Activated effector memory CD4-positive, alpha-beta T cell treated with anti-CD3 and anti-CD28 coated beads, Interleukin-2, amount 50 U/mL, for 16 hours (primary cell): ENCODE results near the gene SRGN.
"Not testable (repeated sequence)": the region's sequence is repeated elsewhere in the genome, so short reads cannot be mapped to it uniquely, and the experiment has no call there.

Experiments used
- DNase-seq: peaks from one replicate; pipeline ENCODE4 v3.0.0-alpha.2; 2020

Gene SRGN

DNA sequence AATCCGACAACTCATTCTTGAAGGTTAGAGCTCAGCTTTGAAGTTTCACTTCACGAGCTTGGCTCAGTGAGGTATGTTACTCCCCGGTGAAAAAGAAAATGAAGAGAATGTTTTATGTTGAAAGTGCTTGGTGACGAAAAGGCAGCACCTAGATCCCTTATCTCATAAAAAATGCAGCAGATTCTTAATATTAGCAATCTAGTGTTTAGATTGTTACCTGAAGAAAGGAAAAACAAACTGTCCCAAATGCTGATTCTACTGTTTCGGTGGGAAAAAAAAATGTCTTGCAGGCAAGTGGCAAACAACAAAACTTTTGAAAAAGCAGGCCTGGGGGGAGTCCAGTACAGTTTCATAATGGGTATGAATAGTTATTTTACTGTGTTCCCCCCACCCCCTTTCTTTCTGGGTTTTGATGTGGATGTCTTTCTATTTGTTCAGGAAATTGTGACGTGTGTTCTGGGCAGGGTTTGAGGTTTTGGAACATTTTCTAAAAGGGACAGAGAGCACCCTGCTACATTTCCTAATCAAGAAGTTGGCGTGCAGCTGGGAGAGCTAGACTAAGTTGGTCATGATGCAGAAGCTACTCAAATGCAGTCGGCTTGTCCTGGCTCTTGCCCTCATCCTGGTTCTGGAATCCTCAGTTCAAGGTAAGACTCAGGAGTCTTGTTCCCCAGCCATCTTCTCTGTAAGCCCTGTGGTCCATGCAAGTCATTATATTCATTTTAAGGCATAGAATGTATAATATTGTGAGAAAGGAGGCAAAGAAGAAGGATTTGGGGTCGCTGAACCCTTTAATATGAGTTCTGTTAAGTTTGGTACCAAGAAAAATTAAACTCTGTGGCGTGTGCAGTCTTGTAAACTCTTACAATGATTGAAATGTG is at the start of gene SRGN:
Gene SRGN, plus strand, starts transcription at position 514 of the 881 bp plus-strand sequence. Its CDS starts 55 bp downstream, at position 569.
- DNase-seq: peak; percentile 88

DNA sequence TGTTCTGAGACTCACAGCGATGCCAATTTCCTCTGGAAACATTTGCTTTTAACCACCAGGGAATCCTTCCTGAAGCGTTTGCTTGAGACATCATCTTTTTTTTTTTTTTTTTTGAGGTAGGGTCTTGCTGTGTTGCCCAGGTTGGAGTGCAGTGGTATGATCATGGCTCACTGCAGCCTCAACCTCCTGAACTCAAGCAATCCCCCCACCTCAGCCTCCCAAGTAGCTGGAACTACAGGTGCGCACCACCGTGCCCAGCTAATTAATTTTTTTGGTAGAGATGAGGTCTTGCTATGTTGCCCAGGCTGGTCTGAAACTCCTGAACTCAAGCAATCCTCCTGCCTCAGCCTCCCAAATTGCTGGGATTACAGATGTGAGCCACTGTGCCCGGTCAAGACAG is 47.0 kb upstream of the SRGN start:
- not testable (repeated sequence) for DNase-seq

- DNase-seq: no peak
These were observed 45.5 kb upstream of the SRGN start for GRCh38 chr10:69042417-69042816.

DNA sequence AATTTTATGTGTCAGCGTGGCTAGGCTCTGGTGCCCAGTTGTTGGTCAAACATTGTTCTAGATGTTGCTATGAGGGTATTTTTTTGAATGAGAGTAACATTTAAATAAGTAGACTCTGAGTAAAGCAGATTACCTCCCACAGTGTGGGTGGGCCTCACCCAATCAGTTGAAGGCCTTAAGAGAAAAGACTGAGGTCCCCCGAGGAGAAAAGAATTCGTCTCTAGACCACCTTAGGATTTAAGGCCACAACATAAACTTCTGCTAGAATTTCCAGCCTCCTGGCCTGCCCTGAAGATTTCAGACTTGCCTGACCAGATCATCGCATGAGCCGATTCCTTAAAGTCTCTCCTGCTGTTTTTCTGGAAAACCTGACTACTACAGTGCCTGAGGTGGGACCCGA is 45.1 kb upstream of the SRGN start:
- DNase-seq: no peak

DNA sequence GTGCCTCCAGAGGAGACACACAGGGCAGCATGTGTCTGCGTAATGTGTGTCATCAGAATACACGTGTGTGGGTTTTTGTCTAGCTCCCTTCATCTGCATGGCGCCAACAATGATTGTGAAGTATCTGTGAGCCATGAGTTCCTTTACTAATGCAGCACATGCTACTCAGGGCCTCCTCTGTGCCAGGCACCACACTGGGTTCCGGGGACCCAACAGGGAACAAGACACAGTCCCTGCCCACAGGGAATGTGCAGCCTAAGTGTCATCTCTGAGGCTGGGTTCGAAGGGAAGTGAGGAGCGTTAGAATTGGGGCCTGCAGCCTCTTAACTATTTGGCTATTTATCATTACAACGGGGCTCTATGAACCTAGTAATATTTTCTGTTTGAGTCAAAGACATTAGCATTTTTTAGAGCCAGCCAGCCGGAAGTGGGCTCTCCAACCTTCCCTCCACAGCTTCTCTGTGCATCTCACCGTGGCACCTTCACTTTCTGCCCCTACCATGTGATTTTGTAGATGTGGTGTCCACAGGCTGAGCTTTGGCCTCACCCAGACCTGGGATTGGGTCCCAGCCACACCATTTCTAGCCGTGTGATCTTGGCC is 43.9 kb upstream of the SRGN start:
- peak; percentile 79 for DNase-seq

DNA sequence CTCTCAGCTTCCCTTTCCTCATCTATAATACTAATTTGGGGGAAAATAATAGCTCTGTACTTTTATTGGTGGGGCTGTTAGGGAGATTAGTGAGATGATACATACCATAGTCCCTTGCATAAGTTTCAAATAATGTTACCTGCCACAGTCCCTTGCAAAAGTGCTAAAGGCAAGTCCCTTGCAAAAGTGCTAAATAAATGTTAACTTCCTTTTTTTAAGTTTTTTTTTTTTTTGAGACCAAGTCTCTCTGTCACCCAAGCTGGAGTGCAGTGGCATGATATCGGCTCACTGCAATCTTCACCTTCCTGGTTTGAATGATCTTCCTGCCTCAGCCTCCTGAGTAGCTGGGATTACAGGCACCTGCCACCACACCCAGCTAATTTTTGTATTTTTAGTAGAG is 43.4 kb upstream of the SRGN start:
- DNase-seq: no peak

DNA sequence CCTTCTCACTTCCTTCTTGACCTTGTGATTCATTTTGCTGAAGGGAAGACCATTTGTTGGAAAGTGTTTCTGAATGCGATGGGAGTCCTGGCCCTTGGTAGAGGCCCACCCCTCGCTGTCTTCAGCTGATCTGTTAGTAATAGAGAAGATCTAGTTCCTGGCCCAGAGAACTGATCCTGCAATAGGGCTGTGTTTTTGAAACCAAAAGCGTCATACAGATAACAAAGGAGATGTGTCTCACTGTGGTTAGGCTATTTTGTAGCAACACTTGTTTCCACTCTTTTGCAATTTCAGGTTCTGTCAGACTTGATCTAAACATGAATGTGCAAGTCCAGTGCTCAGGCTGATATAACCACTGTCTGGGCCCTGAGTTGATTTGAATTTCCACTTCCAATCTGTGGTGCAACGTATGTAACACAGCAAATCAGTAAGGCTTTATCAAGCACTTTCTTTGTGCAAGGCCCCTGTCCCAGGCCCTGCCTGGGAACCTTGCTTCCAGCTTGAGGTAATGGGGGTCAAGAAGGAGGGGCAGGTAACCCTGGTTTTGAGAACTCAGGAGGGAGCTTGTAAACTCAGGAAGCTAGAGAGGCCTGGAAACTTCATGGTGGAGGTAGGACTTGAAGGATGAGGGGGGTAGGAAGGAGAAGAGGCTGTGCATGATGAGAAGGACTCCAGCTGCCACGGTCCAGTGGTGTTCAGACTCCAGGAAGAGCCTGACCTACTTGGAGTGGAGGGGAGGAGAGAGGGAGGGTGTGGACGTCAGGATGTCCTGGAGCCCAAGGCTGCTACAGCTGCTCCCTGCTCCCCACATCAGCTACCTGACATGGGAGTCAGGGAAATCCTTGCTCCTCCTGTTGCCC is 42.2 kb upstream of the SRGN start:
- peak; percentile 69 for DNase-seq

- no peak for DNase-seq
These were observed 40.6 kb upstream of the SRGN start for GRCh38 chr10:69047111-69047832.

- no peak for DNase-seq
These were observed 39.8 kb upstream of the SRGN start for GRCh38 chr10:69048103-69048502.

DNA sequence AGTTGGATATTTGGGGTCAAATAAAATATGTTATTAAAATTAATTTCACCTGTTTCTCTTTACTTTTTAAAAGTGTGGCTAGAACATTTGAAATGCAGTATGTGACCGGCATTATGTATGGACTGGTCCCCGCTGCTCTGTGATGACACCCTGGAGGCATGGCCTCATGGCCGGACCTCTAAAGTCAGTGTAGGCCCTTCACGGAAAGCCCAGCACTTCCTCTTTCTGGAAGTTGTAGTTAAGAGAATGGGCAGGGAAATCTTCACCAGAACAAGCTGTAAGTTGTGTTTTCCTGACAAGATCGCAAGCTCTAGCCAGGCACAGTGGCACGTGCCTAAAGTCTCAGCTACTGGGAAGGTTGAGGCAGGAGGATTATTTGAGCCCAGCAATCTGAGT is 38.3 kb upstream of the SRGN start:
- no peak for DNase-seq

GRCh38 chr10:69051303-69051702 is 36.6 kb upstream of the SRGN start:
- DNase-seq: no peak

DNA sequence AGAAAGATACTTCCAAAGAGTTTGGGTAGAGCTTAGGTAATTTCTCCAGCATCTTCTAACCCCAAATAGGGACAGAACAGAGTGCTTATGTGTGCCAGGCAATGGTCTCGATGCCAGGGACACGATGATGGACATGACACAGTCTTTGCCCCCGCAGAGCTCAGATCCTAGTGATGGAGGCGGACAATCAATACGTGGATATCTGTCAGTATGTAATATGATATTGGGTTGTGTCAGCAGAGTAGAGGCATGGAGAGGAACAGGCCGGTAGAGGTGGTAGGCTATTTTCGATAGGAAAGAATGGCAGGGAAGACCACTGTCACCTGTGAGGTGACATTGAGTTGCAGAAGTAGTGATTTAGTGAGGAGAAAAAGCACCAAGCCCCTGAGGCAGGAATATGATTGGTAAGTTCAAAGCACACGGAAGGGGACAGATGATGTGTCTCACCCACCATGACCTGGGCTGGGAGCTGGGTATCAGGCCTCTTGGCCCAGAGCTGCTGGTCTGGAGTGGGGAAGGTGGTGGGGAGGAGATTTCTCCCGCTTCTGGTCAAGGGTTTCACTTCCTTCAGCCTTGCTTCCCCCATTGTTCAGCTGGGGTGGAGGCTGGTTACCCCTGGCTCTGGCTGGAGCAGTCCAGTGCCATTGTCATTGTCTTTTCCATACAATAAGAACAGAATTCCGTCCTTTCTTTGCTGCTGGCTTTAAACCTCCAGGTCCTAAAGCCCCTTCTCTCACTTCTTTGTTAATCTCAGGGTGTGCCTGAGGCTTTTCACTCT is 36.0 kb upstream of the SRGN start:
- no peak for DNase-seq

GRCh38 chr10:69052736-69053135 is 35.2 kb upstream of the SRGN start:
- no peak for DNase-seq

- no peak for DNase-seq
These were observed 32.7 kb upstream of the SRGN start for GRCh38 chr10:69055241-69055640.

DNA sequence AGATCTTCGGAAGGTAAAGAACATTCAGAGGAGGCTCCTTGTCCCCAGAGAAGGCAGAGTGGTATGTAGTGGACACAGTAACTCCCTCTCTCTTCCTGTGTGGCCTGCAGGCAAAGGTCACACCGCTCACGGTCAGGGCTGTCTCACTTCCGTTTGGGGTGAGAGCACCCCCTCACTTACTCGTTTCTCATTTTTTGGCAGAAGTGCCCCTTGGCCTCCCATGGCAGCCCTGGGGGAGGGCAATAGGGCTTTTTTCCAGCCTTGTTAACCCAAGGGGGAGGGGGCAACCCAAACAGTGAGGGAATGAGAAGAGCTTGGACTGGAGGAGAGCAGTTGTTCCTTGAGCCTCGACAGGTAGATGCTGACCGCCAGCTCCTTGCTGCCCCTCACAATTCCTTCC is 31.8 kb upstream of the SRGN start:
- no peak for DNase-seq

DNA sequence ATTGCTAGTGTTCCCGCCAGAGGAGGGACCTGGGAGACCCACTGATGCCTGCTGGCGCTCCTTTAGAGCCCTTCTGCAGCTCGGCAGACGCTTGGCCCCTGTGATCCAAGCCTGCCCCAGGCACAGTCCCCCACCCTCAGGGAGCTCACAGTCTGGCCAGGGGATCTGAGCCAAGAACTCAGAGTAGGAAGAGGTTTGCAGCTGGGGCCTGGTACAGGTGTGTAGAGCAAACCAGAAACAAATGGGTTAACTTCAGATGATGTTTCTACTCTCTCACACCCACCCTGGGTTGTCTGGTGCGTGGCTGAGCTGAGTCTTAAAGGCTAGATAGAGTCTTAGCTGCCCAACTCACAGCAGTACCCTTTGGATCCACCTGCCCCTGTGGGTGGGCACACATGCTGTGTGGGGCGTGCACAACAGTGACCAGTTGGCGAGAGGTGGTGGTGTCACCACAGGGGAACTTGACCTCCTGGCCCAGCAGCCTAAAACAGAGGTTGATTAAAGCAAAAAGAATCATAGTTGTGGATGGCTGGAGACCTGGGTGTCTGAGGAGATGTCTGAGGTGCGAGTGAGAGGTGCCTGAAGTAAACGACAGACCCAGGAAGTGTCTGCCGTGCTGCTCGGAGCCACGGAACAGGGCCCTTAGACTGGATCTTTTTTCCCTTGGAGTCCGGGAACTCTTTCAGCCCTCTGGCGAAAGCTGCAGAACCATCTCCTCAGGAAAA is 31.2 kb upstream of the SRGN start:
- no peak for DNase-seq

DNA sequence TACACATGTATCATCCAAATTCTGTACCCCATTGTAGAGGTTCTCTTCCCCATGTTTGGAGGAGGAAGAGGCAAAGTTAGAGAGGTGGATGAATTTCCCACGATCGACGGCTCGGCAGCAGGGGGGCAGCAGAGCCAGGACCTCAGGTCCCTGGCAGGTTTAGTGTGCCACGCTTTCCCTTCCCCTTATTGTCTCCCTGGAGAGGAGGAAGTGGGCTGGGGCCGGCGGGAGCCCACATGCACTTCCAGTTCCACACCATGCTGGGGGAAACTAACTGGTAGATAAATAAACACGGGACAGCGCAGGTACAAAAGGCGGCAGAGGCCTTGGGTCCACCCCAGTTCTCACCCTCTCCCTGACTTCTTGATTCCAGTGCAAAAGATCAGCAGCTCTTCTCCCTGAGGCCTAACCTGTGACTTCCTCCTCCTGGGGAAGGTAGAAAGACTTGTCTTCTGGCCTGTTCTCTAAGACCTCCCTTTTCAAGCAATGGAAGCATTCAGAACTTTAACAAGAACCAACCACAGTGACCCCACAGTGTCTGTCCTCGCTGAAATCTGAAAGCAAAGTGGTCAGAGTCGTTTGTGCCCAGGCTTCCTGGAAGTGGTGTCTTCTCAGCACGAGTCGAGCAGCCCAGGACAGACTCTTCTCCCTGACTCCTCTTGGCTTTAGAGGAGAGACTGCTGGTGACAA is 30.5 kb upstream of the SRGN start:
- DNase-seq: no peak

- DNase-seq: no peak
These were observed 30.0 kb upstream of the SRGN start for GRCh38 chr10:69057951-69058297.

DNA sequence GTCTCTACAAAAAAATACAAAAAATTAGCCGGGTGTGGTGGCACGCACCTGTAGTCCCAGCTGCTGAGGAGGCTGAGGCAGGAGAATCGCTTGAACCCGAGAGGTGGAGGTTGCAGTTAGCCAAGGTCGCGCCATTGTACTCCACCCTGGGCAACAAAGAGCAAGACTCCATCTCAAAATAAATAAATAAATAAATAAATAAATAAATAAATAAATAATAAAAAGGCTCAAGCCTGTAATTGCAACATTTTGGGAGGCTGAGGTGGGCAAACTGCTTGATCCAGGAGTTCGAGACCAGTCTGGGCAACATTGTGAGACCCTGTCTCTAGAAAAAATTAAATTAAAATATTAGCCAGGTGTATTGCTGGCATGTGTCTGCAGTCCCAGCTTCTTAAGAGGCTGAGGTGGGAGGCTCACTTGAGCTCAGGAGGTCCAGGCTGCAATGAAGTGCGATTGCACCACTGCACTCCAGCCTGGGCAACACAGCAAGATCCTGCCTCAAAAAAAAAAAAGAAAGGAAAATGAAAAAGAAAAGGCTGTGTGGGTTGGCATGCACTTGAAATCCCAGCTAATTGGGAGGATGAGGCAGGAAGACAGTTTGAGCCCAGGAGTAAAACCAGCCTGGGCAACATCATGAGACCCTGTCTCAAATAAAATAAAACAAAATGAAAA is 27.6 kb upstream of the SRGN start:
- no peak for DNase-seq
